ENCODE results near the gene SDK1.

Gene SDK1

DNA sequence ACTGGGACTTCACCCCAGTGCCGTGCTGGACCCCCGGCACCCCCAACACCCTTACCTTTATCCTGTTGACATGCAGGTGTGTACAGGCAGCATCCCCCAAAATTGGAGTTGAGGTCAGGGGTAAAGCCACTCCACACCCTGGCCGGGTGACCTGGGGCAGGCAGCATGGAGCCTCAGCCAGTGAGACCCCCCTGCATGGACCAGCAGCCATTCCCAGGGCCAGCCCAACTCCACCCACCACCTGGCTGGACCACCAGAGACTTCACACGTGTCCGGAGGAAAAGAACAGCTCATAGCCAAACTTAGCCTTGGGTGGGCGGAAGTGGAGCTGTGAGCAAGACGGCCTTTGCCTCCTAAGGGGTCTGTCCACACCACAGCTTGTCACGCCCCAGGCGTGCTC lies 968.0 kb downstream of the SDK1 start:
- no peak for DNase-seq (ENCODE audit: low read depth in 3 of 3)

DNA sequence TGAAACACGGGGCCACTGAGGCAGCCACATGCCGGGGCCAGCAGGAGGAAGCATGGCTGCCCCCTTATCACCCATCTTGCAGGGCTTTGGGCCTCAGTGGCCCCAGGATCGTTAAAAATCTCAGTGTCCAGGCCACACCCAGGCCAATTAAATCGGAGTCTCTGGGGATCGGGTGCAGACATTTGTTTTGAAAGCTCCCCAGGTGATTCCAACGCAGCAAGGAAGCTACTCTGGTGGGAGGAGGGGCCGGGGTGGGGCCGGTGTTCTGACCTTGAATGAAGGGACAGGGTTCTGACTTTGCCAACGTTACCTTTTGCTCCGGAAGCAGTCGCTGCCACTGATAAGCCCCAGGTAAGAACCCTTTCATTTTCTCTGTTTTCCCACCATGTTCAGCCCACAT lies 968.7 kb downstream of the SDK1 start:
- DNase-seq (ENCODE audit: low read depth in 3 of 3): no peak

DNA sequence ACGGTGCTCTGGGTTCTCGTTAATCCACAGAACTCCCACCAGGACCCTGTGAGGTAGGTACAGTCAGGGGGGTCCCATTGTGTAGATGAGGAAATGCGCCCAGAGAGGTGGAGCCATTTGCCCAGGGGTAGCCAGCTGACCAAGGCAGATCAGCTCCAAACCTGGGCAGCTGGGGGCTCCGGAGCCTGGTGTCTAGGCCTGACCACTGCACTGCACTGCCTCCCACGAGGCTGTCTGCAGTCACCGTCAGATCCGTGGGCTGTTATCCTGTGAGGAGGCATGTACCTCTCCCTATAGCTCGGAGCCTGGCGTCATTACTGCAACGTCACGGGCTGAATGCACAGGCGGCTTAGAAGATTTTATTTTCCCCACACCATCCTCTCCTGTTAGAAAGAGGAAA lies 969.2 kb downstream of the SDK1 start:
- DNase-seq (ENCODE audit: low read depth in 3 of 3): no peak

DNA sequence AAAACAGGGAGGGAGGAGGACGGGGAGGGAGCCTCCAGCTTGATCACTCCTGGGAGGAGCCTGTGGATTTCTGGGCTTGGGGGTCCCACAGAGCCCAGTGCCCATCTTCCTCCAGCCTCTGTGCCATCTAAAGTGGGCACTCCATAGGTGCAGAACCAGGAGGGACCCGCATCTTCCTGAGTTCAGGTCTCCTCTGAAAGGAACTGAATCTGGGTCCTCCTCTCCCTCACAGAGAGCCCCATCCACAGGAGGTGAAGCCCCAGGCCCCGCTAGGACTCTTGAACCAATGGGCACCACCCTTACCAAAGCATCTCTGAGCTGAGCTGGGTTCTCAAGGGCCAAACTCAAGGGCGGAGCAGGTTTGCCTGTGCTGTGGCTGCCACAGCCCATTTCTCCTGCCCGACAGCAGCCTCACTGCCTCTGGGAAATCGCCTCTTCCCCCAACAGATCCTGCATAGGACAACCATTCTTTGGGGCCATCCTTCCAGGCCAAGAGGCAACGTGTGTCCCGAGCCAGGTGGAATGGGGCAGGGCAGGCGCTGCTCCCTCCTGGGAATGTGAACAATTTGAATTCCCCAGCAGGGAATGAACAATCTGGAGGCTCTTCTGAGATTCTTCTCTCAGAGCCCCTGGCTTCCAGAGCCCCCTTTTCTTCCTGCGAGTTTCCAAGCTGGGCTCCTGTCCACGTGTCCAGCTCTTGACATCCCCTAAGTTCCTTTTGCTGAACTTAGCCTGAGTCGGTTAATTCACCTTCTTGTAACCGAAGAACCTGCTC lies 970.1 kb downstream of the SDK1 start:
- DNase-seq (ENCODE audit: low read depth in 3 of 3): no peak

DNA sequence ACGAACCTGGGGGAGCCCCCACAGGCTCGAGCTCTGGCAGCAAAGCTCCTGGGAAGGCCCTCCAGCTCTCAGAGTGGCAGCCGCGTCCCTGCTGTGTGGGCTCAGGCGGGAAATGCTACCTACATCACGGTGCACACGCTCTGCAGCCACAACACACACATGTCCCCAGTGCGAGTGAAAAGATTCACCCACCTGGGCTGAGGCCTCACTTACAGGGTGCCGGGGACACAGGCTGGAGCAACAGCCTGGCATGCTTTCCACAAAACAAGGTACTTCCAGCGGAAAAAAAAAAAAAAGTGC lies 970.6 kb downstream of the SDK1 start:
- no peak for DNase-seq (ENCODE audit: low read depth in 3 of 3)

DNA sequence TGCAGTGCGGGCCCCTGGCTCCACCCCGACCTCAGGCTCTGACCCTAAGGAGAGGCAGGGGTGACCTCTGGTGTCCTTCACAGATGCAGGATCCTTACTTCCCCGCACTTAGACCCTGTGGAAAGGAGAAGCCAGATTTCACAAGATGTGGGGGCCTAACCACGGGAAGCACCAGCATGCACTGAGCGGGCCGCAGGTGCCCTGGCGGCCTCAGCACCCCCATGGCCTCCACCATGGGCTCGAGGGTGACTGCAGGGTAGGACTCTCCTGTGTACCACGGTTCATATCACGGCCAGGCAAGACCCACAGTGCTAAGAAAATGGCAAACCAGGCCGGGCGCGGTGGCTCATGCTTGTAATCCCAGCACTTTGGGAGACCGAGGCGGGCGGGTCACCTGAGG lies 971.1 kb downstream of the SDK1 start:
- no peak for DNase-seq (ENCODE audit: low read depth in 3 of 3)

DNA sequence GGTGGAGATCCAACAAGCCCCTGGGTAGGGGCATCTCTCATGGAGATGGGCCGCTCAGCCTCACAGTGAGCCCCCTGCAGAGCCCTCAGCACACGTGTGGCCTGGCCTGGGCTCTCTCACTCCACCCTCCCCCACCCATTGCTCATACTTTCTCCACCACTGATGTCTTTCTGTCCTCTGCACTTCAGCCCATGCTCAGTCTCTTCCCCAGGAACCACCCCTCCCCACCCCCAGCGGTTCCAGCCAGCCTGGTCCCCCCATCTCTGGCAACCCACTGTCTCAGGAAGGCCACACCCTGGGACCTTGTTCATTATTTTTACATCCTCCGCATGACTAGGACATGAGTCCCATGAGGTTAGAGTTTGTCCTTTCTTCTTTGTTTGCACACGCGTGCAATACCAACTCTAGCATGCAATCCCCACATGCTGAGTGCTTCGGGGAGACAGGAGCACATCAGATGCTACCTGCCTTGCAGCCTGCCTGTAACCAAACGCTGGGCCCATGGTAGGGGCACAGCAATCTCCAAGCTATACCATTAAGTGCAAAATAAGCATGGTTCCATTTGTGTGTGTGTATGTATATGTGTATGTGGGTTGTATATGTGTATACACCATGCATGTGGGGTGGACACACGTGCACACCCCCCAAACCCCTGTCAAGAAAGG lies 972.6 kb downstream of the SDK1 start:
- DNase-seq (ENCODE audit: low read depth in 3 of 3): no peak

DNA sequence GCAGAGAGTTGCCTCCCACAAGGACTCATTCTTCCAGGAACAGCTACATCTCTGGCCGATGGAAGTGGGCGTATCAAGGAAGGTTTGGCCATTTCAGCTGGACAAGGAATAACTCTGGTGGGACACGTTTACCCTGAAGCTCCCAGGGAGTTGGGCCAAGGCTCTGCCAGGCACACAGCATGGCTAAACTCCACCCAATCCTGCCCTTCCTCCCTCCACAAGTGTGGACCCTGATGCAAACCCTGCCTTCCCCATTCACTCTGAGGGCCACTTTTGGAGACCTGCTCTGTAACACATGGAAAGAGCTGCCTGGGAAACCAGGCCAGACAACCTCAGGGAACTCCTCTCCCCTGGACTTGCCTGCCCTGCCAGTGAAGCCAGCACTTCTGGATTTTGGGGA lies 973.2 kb downstream of the SDK1 start:
- no peak for DNase-seq (ENCODE audit: low read depth in 3 of 3)

DNA sequence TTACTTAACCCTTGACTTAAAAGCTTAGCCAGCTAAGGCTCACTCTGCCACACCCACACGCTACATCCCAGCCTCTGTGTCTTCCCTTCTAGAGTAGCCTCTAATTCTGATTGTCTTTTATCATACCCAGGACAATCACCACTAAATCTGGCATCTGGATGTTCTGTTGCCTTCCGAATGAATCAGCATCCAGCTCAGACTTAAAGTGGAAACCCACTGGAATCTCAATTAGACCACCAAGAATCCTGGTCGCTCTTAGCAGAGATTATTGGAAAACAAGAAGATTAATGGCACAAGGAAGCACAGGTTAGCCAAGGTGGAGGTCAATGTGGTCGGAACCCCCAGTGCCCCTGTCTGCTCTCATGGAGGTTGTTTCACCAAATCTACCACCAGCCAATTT lies 976.9 kb downstream of the SDK1 start:
- no peak for DNase-seq (ENCODE audit: low read depth in 3 of 3)

DNA sequence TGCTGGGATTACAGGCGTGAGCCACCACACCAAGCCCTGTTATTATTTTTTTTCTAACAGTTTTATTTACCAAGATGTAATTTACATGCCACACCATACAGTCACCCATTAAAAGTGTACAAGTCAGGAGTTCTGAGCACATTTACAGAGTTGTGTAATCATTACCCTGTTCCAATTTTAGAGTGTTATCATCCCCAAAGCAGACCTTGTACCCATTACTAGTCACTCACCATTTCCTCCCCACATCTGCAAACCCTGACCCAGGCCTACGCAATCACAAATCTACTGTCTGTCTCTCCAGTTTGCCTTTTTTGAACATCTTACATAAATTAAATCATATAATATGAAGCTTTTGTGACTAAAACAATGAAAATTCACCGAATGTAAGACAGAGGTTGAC lies 978.2 kb downstream of the SDK1 start:
- DNase-seq (ENCODE audit: low read depth in 3 of 3): no peak

DNA sequence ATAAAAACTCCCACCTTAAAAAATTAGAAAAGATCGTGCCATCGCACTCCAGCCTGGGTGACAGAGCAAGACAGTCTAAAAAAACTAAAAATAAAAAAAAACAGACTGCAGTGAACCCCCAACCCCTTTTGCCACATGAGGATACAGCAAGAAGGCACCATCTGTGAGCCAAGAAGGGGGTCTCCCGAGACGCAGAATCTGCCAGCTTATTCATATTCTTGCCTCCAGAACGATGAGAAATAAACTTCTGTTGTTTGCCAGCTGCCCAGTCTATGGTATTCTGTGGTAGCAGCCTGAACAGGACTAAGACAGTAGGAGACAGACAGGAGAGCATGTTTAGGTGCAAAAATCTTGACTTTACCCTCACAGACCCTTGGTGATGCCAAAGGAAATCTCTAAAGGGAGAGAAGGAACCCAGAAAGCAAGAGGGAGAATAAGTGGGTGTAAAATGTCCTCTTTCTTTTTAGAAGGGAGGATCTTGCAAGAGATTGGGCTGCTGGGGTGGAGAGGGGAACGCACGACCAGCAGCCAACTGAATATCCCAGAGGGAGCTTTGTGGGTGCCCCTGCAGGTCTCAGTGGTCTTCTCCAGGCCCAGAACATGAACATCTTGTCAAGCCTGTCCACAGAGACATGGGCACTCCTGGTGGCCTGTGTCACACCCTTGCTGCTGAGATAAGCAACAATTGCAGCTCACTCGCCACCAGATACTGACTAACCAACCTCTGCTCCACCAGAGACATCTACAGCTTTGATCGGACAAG lies 980.4 kb downstream of the SDK1 start:
- DNase-seq (ENCODE audit: low read depth in 3 of 3): no peak

DNA sequence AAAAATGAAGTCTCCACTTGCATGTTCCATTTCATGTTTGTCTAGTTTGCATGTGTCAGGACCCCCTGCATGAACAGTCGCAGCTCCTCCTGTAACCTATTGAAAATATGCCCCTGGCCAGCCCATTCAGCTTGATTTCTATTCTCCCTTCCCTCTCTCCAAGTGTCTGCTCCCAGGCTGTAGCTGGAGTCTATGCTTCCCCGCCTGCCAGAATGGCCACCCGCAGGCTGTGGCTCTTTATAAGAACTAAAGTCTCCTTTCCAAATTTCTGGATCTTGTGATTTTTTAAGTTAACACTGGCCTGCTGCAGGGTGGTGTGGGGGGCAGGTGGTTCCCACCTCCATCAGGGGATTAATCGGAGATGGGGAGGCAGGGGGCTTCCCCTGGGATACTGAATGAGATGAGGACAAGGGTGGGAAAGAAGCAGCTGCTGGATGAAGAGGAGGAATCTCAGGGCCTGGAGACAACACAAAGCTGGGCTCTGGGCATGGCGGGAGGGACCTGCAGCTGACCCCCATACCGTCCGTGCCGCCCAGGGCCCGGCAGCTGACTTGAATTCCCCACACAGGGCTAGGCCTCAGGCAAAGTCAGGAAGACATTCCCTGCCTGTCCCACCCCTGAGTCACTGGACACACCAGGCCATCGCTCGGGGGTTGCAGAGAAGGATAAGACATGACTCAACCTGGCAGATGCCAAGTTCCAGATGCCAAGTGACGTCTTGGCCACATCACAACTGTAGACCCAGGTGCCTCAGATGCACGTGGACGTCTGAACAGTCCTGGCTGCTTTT lies 981.6 kb downstream of the SDK1 start:
- no peak for DNase-seq (ENCODE audit: low read depth in 3 of 3)

DNA sequence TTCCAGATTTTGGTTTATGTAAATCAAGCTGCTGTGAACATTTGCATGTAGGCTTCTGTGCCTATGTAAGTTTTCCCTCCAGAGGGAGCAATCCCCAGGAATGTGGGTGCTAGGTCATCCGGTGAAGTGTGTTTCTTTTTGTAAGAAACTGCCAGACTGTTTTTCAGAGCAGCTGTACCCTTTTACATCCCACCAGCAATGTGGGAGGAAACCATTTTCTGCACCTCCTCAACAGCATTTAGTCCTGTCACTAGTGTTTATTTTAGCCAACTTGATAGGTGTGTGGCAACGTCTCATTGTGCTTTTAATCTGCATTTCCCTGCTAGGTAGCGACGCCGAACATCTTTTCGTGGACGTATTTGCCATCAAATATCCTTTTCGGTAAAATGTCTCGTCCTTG lies 985.3 kb downstream of the SDK1 start:
- DNase-seq (ENCODE audit: low read depth in 3 of 3): no peak

DNA sequence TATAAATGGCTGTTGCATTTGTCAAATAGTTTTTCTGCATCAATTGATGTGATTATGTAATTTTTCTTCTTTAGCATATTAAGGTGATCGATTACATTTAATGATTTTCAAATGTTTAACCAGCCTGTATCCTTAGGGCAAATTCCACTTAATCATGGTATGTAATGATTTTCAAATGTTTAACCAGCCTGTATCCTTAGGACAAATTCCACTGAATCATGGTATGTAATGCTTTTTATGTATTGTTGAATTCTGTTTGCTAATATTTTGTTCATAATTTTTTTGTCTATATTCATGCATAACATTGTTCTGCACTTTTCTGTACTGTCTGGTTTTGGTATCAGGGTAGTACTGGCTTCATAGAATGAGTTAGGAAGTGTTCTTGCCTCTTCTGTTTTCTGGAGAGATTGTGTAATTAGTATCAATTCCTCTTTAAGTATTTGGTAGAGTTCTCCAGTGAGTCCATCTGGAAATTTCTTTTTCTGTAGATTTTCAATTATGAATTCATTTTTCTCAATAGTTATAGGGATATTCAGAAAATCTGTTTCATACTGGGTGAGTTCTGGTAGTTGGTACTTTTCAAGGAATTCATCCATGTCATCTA lies 987.8 kb downstream of the SDK1 start:
- no peak for DNase-seq (ENCODE audit: low read depth in 3 of 3)

DNA sequence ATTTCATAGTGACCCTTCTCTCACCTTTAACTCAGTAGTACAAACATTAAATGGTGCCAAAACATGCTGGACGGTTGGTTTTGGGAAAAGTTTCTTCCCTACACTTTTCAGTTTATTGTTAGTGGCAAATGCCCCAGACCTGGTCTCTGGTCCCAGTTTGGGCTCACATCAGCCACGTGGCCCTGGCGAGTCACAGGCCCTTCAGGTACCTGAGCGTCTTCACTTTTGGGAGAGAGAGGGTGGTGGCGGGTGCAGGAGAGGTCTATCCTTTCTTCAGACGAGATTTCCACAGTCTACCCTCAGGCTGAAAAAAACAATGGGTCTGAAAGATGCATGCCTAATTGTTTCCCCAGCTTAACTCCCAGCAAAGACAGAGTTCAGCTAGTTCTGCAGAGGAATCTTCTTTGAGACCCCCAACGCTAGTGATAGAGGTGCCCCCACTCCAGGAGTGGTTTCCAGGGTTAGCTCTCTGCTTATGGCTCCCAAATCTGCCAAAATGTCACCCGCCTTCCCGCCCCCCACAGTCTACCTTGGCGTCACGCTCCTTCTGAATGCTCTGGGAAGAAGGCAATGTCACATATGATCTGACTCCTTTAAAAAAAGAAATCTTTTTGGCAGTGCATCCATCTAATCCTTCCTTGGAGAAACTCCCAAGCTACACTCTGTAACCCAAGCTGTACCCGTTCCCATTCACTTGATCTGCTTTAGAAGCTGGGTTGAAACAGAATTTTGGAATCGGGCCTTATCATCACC lies 996.3 kb downstream of the SDK1 start:
- no peak for DNase-seq (ENCODE audit: low read depth in 3 of 3)

DNA sequence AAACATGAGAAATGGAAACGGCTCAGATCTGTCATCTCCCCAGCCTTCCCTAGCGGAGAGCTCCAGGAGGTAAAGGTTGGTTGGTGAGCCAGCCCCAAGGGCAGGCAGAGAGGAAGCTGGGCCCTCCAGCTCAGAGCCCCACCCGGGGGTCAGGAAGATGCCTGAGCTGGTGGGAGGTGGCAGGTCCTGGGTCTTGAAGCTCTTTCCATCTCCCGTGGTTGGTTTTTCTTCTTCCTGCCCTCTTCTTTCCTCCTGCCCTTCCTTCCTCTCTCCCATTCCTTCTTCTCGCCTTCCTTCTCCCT lies 996.8 kb downstream of the SDK1 start:
- no peak for DNase-seq (ENCODE audit: low read depth in 3 of 3)

DNA sequence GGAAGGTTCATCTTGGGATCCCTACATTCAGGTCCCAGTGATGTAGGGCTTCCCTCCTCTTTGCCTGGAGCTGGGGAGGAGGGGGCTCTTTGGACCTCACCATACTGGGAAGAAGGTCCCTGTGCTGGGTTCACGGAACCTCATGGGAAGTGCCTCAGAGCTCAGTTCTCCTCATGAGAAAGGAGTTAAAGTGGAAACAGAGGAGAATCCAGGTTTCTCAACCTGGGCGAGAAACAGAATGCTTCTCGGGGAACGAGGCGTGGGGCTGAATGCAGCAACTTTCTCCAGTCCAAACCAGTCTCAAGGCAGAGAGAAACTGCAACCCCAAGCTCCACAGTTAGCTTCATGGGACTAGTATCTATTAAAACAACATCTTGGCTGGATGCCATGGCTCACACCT lies 998.4 kb downstream of the SDK1 start:
- DNase-seq (ENCODE audit: low read depth in 3 of 3): no peak

DNA sequence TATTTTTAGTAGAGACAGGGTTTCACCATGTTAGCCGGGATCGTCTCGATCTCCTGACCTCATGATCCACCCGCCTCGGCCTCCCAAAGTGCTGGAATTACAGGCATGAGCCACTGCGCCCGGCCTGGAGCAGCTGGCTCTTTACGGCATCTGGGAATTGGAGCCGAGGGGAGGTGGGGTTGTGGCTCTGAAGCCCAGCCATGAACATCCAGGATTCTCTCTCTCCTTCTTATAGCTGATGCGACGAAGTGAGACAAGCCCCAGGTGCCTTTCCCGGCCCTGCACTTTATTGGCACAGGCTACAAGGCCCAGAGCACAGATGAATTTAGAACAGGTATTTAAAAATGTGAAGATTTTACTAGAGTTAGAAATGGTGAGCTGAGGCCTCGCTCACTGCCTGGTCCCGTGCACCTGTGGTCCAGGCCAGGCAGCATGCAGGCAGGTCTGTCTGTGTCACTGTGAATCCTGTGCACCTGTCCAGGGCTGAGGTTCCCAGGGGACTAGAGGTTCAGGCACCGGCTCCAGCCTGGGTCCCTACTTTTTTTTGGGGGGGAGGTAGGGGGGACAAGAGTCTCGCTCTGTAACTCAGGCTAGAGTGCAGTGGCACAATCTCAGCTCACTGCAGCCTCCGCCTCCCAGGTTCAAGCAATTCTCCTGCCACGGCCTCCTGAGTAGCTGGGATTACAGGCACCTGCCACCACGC lies 1001.3 kb downstream of the SDK1 start:
- DNase-seq (ENCODE audit: low read depth in 3 of 3): no peak

DNA sequence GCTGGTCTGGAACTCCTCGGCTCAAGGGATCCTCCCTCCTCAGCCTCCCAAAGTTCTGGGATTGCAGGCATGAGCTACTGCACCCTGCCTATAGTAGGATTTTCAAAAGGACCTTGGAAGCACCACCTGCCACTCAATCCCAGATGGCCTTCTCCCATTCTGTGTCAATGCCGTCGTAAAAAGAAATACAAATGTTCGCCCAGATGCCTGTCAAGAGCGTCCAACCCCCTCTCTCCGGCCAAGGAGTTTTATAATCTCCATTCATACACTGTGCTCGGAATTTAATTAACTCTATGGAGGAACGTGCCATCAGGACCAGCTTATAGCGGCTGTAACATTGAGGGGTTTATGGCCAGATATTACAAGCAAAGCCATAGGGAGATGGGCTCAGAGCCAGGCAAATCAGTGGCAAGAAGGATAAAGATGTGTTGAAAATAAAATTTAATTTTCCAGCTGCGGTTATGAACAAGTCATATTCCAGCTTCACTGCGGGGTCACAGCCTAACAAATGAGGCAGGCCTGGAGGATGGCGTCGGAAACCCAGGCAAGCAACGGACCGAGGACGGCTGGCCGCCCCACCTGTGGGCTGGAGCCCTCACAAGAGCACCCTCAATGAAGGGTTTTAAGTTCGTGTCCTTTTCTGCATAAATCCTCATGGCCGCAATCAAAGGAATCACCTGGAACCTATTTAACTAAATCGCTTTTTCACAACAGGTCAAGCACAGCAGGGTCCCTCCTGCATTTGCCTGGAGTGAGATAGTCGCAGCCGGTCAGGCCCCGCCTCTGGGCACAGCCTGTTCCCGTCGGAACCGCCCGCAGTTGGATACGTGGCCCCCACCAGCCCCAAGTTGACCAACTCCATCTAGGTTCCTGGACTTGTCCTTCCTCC lies 1006.5 kb downstream of the SDK1 start:
- DNase-seq (ENCODE audit: low read depth in 3 of 3): no peak

DNA sequence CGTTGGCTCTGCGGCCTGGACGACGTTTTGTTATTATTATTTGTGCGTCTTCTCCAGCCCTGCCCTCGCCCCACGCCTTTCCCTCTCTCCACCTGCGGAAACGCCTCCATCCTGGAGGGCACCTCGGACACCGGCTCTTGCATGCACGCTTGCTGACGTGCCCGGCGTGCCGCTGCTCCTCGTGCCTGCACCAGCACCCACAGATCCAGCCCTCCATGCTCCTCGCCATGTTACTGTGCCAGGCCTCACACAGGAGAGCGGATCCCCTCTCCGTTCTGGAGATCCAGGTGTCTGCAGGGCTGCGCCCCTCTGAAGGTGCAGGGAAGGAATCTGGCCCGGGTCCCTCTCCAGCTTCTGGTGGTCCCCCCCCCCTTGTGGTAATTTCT lies 1007.1 kb downstream of the SDK1 start:
- DNase-seq (ENCODE audit: low read depth in 3 of 3): no peak
